ENCODE measurements around the gene EXOC3L1.

The EXOC3L1 gene

DNA sequence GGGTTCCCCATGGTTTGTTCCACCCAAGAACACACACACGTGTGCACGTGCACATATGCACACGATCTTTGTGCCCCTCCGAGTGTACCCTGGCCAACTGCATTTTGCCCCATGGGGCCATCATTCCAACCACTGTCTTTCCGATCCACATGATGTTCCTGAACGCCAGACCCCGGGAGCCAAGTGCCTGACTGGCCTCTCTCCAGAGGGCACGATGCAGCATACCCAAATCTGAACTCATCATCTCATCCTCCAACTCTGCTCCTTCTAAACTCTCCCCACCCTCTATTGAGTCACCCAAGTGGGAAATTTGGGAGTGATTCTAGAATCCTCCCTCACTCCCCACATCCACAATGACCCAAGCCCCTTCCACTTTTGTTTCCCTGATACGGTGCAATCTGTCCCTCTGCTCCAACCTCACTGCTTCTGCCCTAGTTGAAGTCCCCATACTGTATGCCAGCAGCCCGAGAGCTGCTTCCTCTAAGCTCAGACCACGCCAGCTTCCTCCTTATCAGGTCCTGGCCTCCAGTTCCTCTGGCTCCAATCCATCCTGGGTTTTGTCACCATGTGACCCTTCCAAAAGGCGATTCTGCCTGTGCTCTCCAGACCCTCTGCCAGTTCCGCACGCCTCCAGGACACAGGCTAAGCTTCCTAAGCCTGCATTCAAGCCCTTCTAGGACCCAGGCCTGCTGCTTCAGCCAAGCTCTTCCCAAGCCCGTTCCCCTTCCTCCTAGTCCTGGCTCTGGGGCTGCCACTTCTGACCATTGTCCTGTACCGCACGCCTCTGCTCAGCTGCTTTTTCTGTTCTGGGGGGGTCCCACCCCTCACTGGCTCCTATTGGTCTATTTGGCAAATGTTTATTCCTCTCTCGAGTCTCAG is 26.9 kb upstream of the EXOC3L1 start:
- no peak for DNase-seq (ENCODE audit: low read depth in 2 of 2)

DNA sequence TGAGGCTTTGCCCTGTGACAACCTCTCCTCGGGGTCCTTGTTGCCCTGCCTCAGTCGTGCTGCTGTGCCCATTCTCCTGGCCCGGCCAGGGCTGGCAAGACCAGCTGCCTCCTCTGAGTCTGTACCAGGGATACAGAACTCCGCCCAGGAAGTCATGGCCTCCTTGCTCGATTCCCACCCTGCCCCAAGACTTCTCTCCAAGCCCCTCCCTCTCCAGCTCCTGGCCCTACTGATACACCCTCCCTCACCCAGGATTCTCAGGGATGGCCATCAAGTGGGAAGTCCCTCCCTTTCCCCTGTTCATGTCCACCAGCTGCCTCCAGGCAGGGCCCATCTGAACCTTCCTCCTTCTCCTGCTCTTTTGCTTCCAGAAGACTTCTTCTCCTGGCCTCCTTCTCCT is 25.8 kb upstream of the EXOC3L1 start:
- DNase-seq (ENCODE audit: low read depth in 2 of 2) = no peak

DNA sequence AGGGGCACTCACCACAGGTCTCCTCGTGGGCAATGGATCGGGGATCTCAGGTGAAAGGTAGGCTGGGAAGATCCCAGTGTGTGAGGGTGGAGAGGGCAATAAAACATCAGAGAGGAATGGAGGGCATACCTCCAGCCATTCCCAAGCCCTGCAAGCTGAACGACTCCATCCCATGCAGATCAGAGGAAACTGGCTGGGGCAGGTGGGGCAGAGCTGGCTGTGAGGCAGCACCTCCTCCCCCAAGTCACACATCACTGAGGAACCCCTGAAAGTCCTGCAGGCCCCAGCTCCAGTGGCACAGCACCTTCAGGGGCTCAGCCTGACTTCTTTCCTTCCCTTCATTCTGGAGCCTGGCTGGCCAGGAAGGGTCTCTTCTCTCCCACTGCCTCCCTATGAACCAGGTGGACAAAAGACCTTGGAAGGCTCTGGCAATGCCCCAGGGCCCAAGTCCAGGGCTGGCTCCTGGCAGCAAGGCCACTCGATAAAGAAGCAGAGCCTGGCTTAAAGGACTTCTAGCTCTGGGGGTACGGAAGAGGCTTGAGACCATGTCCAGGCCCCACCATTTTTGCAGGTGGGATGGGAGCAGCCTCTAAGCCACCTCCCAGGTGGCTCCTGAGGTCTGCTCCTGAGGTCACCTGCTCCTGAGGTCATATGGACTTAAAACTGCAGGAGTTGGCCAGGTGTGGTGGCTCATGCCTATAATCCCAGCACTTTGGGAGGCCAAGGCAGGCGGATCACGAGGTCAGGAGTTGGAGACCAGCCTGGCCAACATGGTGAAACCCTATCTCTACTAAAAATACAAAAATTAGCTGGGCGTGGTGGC is 23.5 kb upstream of the EXOC3L1 start:
- no peak for DNase-seq (ENCODE audit: low read depth in 2 of 2)

DNA sequence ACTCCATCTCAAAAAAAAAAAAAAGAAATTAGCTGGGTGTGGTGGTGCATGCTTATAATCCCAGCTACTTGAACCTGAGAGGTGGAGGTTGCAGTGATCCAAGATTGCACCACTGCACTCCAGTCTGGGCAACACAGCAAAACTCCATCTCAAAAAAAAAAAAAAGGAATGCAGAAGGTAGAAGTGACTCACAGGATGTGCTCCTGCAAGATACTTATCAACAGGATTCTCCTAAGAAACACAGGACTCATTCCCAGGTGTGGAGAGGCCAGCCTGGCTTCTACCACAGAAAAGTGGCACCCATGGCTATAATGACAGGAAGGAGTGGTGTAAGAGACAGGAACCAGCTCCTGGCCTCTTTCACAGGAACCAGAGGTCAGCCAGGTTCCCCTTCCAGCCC is 22.8 kb upstream of the EXOC3L1 start:
- DNase-seq (ENCODE audit: low read depth in 2 of 2) = no peak

DNA sequence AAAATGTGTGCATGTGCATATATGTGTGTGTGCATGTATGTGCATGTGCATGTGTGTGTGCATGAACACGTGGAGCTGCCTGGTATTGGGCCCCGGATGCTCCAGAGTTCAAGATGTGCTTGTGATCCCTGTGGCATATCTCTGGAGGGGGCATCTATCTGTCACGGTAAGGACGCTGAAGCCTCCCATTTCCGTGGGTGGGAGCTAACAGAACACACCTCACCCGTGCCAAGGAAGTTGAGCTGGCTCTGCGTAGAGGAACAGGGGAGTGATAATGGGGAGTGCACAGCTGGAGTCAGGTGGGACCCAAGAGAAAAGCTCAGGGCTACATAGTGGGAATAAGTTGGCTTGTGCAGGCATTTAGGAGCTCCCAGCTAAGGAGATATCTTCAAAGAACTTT is 21.7 kb upstream of the EXOC3L1 start:
- no peak for DNase-seq (ENCODE audit: low read depth in 2 of 2)

DNA sequence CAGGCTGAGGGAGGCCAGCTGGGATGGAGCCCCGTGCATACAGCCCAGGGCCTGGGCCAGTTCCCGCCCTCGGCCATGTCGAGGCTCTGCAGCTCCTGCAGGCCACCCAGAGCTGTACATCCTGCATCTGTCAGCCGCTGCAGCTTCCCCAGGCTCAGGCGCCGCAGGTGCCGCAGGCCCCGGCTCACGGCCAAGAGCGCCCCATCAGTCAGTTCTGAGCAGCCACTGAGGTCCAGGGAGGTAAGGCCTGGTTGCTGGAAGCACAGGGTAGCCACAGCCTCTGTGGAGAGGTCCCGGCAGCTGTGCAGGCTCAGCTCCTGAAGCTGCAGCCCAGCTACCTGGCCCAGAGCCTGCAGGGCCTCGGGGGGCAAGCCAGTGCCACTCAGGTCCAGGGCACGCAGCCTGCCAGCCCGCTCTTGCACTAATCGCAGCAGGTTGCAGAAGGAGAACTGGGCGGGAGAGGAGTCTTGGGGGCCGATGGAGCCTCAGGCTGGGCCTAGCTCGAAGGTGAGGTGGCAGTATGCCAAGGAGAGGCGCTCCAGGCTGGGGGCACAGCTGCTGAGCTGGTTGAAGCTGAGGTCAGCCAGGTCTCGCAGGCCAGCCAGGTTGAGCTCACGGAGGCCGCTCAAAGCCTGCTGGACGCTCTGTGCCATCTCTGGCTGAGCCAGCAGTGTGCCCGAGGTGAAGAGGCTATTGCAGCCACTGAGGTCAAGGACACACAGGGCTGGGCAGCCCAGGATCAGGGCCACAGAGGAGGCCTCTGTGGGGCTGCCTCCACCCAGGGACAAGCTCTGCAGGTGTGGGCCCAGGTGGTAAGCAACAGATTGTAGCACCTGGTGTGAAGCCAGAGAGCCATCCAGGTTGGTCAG is 20.4 kb upstream of the EXOC3L1 start:
- no peak for DNase-seq (ENCODE audit: low read depth in 2 of 2)

DNA sequence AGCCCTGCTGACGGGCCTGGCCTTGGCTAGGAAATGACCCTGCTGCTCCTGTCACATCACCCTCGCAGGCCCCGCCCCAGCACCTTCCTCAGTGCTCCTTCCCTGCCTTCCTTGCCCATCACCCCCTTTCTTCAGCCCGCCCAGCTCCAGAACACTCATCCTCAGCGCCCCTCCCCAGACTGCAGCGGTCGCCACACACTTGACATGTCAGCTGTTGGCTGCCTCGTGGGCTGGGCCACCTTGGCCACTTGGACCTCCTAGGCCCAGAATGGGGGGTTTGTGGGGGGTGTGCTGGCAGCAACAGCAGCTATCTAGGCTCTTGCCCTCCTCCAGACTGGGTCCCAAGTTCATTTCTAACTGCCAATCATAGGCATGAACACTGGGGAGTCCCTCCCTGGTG is 19.6 kb upstream of the EXOC3L1 start:
- DNase-seq (ENCODE audit: low read depth in 2 of 2) = no peak

DNA sequence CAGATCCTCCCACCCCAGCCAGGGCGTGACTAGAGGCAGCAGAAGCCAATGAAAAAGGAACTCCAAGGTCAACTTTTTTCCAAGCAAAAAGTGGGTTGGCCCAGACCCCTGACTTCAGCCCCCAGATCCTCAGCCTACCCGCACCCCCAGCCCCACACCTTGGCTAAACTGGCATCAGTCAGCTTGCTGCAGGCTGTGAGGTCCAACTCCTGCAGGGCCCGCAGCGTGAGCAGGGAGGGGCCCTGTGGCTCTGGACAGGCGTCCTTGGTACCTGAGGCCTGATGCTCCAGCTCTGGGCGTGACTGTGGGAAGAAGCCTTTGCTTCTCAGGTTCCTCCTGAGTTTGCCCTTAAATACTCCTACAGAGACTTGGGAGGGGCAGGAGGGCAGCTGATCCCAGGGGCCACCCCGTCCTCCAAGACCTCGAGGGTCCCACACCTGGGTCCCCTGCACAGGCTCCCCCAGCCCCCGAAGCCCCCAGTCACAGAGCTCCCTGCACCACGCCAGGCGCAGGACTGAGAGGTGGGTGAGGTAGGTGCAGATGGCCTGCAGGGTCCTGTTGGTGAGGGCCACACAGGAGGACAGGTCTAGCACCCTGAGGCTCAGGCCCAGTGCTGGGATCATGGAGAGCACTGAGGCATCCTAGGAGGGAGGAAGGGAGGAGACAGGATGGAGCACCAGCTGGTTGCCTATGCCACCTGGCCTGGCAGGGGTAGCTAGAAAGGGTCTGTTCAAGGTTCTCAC is 18.4 kb upstream of the EXOC3L1 start:
- no peak for DNase-seq (ENCODE audit: low read depth in 2 of 2)

DNA sequence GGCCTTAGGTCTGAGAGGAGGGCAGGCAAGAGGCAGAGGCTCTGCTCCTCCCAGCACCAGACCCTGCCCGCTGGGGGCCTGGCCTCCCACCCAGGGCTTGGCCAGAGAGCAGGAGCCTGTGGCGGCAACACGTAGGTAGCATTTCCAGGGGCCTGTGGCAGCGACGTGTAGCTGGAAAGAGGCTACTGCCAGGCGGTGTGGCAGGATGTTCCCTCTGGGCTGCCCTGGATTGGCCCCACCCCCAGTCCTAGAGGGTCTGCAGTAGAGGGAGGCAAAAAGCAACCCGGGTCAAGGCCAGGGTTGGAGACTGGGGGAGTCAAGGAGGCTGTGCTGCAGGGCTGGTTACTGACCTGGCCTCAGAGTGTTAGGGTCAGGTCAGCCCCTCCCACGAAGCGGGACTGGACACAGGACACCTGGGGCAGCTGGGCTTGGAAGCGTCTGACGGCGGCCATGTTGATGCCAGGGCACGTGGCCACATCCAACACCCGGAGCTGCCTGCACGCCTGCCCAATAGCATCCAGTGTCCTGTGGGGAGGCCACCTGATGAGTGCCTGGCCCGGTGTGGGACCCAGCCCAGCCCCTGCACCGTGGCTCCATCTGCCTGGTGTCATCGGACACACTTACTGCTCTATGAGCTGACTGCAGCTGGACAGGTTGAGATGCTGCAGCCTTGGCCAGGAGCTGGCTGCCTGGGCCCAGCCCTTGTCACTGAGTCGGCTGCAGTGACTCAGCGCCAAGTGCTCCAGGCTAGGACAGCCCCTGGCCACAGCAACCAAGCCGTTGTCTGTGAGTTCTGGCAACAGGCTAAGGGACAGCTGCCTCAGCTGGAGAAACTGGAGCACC is 17.5 kb upstream of the EXOC3L1 start:
- no peak for DNase-seq (ENCODE audit: low read depth in 2 of 2)

DNA sequence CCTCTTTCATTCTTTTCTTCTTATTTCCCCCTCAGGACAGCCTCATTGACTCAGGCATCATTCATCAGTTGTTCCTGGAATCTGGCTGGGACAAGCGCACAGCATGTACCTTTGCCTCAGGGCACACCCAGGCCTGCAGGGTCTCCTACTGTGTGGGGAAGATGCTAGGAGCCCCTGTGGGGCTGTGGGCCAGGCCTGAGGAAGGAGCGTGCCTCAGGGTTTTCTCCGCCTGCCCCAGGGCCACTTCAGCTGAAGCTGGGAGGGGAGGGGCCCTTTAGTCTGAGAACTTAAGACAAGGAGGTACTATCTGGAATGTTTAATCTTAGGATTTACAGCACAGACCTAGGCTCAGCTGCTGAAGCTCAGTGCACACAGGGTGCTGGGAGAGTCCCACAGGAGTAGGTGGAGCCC is 16.9 kb upstream of the EXOC3L1 start:
- no peak for DNase-seq (ENCODE audit: low read depth in 2 of 2)

DNA sequence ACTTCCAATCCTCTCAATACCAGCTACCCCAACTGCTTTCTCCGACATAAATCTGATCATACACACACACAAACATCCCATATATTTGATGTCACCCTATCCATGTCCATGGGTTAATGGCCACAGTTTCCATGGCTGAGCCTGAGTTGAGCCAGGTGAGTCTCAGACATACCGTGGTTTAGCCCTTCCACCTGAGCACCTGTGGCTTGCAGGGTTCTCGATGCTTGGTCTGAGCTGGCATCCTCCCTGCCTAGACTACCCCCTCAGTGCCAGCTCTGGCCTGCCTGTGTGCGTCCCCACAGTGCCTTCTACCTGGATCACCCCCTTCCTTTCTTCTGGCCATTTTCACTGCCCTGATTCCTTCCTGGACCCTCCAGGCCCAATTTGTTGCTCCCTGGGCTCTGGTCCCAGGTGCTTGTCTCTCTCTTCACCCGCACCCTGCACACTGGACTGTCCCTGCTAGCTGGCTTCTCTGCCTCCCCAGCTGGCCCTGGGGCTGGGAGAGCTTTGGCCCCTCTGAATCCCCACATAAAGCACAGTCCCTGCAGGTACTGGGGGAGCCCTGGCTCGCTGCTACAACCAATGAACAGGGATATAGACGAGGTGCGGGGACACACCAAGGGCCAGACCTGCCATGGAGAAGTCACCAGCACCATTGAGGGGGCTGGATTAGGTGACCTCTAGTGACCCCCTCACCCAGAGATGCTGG is 16.3 kb upstream of the EXOC3L1 start:
- no peak for DNase-seq (ENCODE audit: low read depth in 2 of 2)

DNA sequence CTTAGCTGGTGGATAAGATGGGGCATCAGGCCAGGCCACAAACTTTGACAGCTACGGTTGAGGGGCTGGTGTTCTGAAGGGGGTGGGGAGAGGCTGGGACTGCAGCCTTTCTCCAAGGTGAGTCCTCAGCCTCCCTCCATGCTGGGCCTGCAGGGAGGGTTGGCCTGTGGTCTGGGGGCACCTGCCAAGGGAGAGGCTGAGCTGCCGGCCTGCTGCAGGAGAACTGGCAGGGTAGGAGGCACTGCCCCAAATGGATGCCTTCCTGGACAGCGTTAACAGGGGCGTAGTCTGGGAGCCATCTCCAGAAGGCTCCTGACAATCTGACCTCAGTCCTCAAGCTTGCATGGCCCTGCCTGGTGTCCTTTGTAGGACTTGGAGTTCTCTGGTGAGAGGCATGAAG is 14.1 kb upstream of the EXOC3L1 start:
- no peak for DNase-seq (ENCODE audit: low read depth in 2 of 2)

DNA sequence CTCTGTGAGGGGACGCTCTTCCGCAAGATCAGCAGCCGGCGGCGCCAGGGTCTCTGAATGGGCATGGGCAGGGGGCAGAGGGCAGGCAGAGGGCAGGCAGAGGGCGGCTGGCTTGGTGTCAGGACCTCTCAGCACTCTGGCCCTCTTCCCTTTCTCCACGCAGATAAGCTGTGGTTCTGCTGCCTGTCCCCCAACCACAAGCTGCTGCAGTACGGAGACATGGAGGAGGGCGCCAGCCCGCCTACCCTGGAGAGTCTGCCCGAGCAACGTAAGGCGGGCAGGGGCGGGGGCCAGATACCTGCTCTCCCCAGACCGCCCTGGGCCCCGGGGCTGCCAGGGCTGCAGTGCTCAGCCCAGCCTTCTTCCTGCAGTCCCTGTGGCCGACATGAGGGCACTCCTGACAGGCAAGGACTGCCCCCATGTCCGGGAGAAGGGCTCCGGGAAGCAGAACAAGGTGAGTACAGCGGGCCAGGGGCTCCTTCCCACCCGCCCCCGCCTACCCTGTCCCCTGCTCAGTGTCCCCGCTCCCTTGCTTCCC is 13.1 kb upstream of the EXOC3L1 start:
- DNase-seq (ENCODE audit: low read depth in 2 of 2) = no peak

DNA sequence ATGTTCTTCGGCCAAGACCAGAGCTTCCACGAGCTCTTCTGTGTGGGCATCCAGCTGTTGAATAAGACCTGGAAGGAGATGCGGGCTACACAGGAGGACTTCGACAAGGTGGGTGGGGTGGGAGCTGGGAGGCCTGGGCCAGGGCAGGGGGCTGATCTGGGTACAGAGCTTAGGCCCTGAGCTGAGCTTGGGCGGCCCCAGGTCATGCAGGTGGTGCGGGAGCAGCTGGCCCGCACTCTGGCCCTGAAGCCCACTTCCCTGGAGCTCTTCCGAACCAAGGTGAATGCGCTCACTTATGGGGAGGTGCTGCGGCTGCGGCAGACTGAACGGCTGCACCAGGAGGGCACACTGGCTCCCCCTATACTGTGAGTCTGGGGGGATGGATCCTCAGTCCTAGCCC is 12.5 kb upstream of the EXOC3L1 start:
- no peak for DNase-seq (ENCODE audit: low read depth in 2 of 2)

DNA sequence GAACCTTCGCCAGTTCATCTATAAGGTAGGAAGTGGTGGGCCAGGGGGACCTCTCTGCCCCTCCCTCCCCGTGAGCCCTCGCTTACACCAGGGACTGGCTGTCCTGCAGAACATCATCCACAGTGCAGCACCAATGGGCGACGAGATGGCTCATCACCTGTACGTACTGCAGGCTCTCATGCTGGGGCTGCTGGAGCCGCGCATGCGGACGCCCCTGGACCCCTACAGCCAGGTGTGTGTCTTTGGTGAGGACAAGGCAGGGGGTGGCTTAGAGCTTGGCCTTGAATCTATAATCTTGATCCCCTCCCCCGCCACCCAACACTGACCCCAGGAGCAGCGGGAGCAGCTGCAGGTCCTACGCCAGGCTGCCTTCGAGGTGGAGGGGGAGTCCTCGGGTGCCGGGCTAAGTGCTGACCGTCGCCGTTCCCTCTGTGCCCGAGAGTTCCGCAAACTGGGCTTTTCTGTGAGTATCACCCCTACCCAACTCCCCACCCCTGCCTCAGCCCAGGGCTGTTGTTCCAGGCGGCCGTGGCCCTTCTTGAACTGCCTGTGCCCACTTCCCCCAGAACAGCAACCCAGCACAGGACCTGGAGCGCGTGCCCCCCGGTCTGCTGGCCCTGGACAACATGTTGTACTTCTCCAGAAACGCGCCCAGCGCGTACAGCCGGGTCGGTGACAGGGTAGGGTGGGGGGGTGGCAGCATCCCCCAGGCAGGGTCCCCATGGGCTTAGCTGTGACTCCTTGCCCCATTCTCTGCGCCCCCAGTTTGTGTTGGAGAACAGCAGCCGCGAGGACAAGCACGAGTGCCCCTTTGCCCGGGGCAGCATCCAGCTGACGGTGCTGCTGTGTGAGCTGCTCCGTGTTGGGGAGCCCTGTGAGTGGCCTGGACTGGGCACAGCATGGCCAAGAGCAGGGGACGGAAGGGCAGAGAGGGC is 11.7 kb upstream of the EXOC3L1 start:
- no peak for DNase-seq (ENCODE audit: low read depth in 2 of 2)

DNA sequence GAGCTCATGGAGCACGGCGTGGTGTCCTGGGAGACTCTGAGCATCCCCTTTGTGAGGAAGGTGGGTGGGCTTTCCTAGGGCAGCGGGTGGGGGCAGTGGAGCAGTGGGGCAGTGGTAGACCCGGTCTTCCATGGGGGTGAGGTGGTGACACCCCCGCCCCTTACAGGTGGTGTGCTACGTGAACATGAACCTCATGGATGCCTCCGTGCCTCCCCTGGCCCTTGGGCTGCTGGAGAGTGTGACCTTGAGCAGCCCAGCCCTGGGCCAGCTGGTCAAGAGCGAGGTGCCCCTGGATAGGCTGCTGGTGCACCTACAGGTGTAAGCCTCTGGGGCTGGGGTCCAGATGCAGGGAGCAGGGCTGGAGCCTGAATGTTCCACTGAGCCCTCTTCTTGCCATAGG is 10.6 kb upstream of the EXOC3L1 start:
- DNase-seq (ENCODE audit: low read depth in 2 of 2) = no peak

DNA sequence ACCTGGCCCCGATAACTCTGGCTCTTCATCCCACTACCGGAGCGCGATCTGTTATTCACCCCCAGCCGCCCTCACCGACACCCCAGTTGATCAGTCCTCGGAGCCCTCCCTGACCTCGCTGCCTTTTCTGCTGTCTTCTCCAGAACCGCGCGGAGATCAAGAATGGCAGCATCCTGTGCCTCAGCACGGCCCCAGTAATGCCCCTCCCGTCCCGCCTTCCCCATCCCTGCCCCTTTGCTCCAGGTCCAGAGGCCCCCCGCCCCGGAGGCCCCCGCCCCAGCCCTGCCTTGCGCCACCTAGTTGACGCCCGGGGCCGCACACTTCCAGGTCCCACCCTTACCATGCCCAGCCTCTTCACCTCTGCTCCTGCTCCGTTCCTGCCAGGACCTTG is 9.9 kb upstream of the EXOC3L1 start:
- DNase-seq (ENCODE audit: low read depth in 2 of 2) = no peak

DNA sequence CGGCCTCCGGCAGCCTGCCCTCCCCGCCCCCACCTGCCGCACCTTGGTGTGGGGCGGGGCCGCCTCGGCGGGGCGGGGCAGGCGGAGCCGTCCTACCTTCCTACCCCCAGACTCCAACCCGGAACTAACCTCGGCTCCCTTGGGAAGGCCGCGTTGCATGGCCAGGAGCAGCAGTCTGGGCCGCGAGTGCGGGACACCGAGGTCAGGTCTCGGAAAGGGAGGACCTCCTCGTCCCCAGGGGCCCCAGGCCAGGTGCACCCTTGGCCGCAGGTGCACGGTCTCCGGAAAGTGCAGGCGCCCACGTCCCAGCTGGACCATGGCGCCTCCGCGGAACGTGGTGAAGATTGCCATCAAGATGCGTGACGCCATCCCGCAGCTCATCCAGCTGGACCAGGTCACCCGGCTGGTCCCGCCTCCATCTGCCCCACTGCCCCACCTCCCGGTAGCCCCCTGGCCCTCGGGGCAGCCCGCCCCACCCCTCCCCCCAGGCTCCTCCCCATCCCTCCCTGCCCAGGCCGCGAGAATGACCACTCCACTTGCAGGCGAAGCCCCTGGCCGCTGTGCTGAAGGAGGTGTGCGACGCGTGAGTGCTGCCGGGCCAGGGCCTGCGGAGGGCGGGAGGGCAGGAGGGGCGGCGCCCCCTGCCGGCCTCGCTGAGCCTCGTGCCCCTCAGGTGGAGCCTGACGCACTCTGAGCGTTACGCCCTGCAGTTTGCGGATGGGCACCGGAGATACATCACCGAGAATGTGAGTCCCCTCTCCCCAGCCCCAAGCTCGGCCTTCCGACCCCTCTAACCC is 9.3 kb upstream of the EXOC3L1 start, which contains the start of gene ELMO3:
TSS of gene ELMO3 (plus strand) at position 121 of the 797 bp plus-strand sequence. CDS start at position 317, 196 bp downstream.
- DNase-seq (ENCODE audit: low read depth in 2 of 2) = no peak

Measured in stimulated activated CD4-positive, alpha-beta T cell treated with anti-CD3 and anti-CD28 coated beads, Interleukin-1b, Interleukin-23, amount 100 ng/mL, for 4 hours (primary cell).